A549 (cell line): ENCODE data around the gene HTRA1. TPM values are rescaled to one million over a fixed set of nuclear protein-coding genes. Genes with fewer than 3 reads are reported as not detected.

Experiments used
- ATAC-seq, 2 experiments: fragments of 200-7000 bp in 1 of 2; fragments of >200 bp in 1 of 2; cut with Nextera tagmentation in 1 of 2; cut with Tn5 transposase in 1 of 2; 3 replicates each; pipeline versions ENCODE4 v1.8.0 to v1.9.1; 2018 to 2020; ENCODE audit warnings: mild to moderate bottlenecking in 1 of 2, moderate library complexity in 1 of 2
- CTCF ChIA-PET: fragments of 300-600 bp; sonication (Branson Sonifier 250); formaldehyde crosslinking; extraction: SDS; loops from one replicate; lab custom pipeline; 2021; ENCODE audit warnings: antibody characterized with exemption, inconsistent platforms; lab: Yijun Ruan, JAX
- POLR2A ChIA-PET: fragments of 350-600 bp; formaldehyde crosslinking; extraction: SDS; loops from one replicate; lab custom pipeline; 2021; ENCODE audit warnings: antibody characterized with exemption, inconsistent platforms; lab: Yijun Ruan, JAX
- DNase-seq, 2 experiments: peaks; one replicate each; pipeline versions ENCODE4 v3.0.0 to v3.0.0-alpha.2; 2011 to 2016; ENCODE audit warnings: low read depth in 1 of 2, low spot score in 1 of 2
- FAIRE-seq: peaks from 2 replicates; lab custom pipeline; 2011; peaks lifted over from hg19 to GRCh38; lab: Jason Lieb, UNC
- H3K27ac ChIP-seq, 2 experiments: fragments of >200 bp; sonication (Bioruptor Twin); formaldehyde crosslinking; 3 replicates each; pipeline ENCODE4 v1.5.1; 2016 to 2017
- H3K4me1 ChIP-seq: fragments of >200 bp; sonication (Bioruptor Twin); formaldehyde crosslinking; 3 replicates; pipeline ENCODE4 v1.6.1; 2016
- H3K4me2 ChIP-seq: fragments of >200 bp; sonication (Bioruptor Twin); formaldehyde crosslinking; 3 replicates; pipeline ENCODE4 v1.6.1; 2016
- H3K4me3 ChIP-seq: fragments of >200 bp; sonication (Bioruptor Twin); formaldehyde crosslinking; 3 replicates; pipeline ENCODE4 v1.5.1; 2016
- H3K9me3 ChIP-seq: fragments of >200 bp; sonication (Bioruptor Twin); formaldehyde crosslinking; 3 replicates; pipeline ENCODE4 v1.6.1; 2016
- BCL3 ChIP-seq: fragments of >200 bp; sonication (Bioruptor Twin); formaldehyde crosslinking; IDR thresholded peaks from 3 replicates; pipeline ENCODE4 v1.6.1; 2016
- BHLHE40 ChIP-seq: IDR thresholded peaks from 2 replicates; pipeline ENCODE4 v1.6.1; 2012; ENCODE audit warnings: low read depth, low read length, inconsistent platforms
- CEBPB ChIP-seq, 2 experiments: fragments of >200 bp in 1 of 2; sonication (Bioruptor Twin) in 1 of 2; formaldehyde crosslinking in 1 of 2; IDR thresholded peaks; 2 replicates each; pipeline ENCODE4 v1.6.1; 2012 to 2016
- CHD4 ChIP-seq: fragments of 200-600 bp; sonication (generic); IDR thresholded peaks from 2 replicates; pipeline ENCODE4 v1.6.1; 2016; ENCODE audit warnings: antibody characterized with exemption, mild to moderate bottlenecking, borderline replicate concordance
- ELK1 ChIP-seq: fragments of 150-350 bp; IDR thresholded peaks from 2 replicates; pipeline ENCODE4 v1.6.1; 2014; ENCODE audit warnings: low read depth, mild to moderate bottlenecking, low read length
- EP300 ChIP-seq, 2 experiments: fragments of >200 bp; sonication (Bioruptor Twin); formaldehyde crosslinking; IDR thresholded peaks; 2 replicates in 1 of 2; 3 replicates in 1 of 2; pipeline ENCODE4 v1.6.1; 2016 to 2017
- ESRRA ChIP-seq: fragments of 150-350 bp; IDR thresholded peaks from 2 replicates; pipeline ENCODE4 v1.6.1; 2014; ENCODE audit warnings: mild to moderate bottlenecking, low read length, borderline replicate concordance
- FOSL2 ChIP-seq, 2 experiments: fragments of 450-650 bp in 1 of 2; fragments of >200 bp in 1 of 2; sonication (Bioruptor Twin) in 1 of 2; formaldehyde crosslinking; IDR thresholded peaks; 2 replicates each; pipeline versions ENCODE4 v1.5.0 to v1.6.1; 2016 to 2020; ENCODE audit warnings: mild to moderate bottlenecking in 1 of 2, moderate library complexity in 1 of 2
- GATA3 ChIP-seq: IDR thresholded peaks from 2 replicates; pipeline ENCODE4 v1.6.1; 2012; ENCODE audit warnings: borderline replicate concordance
- HOXA7 ChIP-seq: fragments of 250-450 bp; sonication (Bioruptor Pico); IDR thresholded peaks from 2 replicates; pipeline ENCODE4 v1.5.0; 2020; ENCODE audit warnings: mild to moderate bottlenecking, moderate library complexity
- HOXB13 ChIP-seq: fragments of 250-450 bp; sonication (Bioruptor Pico); IDR thresholded peaks from 2 replicates; pipeline ENCODE4 v1.5.0; 2020; ENCODE audit warnings: low read depth, mild to moderate bottlenecking, moderate library complexity
- MYC ChIP-seq: IDR thresholded peaks from 2 replicates; pipeline ENCODE4 v1.6.1; 2012; ENCODE audit warnings: mild to moderate bottlenecking, inconsistent platforms, low read length, improper control_type of control experiment, borderline replicate concordance
- NPAS2 ChIP-seq: fragments of 250-450 bp; sonication (Bioruptor Pico); IDR thresholded peaks from 2 replicates; pipeline ENCODE4 v1.8.0; 2022; ENCODE audit warnings: mild to moderate bottlenecking, moderate library complexity, borderline replicate concordance
- PHF8 ChIP-seq: fragments of 200-600 bp; sonication (generic); IDR thresholded peaks from 2 replicates; pipeline ENCODE4 v1.6.1; 2016; ENCODE audit warnings: low read depth, mild to moderate bottlenecking, antibody characterized with exemption, moderate library complexity, borderline replicate concordance
- RAD21 ChIP-seq, 2 experiments: fragments of >200 bp in 1 of 2; sonication (Bioruptor Twin) in 1 of 2; formaldehyde crosslinking in 1 of 2; IDR thresholded peaks in 1 of 2; conservative IDR thresholded peaks in 1 of 2; 2 replicates in 1 of 2; 3 replicates in 1 of 2; pipeline ENCODE4 v1.6.1; 2012 to 2018; ENCODE audit warnings: inconsistent platforms in 1 of 2
- RCOR1 ChIP-seq: fragments of 150-350 bp; IDR thresholded peaks from 2 replicates; pipeline ENCODE4 v1.6.1; 2014; ENCODE audit warnings: antibody characterized with exemption, low read length, low read depth
- RFX5 ChIP-seq: fragments of 450-650 bp; IDR thresholded peaks from 2 replicates; pipeline ENCODE4 v1.7.1; 2014; ENCODE audit warnings: antibody characterized with exemption, mild to moderate bottlenecking, moderate library complexity
- RNF2 ChIP-seq: fragments of 200-600 bp; sonication (generic); IDR thresholded peaks from 2 replicates; pipeline ENCODE4 v1.6.1; 2016; ENCODE audit warnings: low read depth, mild to moderate bottlenecking, antibody characterized with exemption, moderate library complexity, borderline replicate concordance
- TP53 ChIP-seq: fragments of 250-450 bp; sonication (Bioruptor Pico); IDR thresholded peaks from 2 replicates; pipeline ENCODE4 v1.5.0; 2021; ENCODE audit warnings: mild to moderate bottlenecking, moderate library complexity
- ZSCAN20 ChIP-seq: fragments of 250-450 bp; sonication (Bioruptor Pico); IDR thresholded peaks from 2 replicates; pipeline ENCODE4 v1.8.0; 2022; ENCODE audit warnings: mild to moderate bottlenecking, moderate library complexity
- WGBS: methylation state at CpG from one replicate; pipeline ENCODE4 v1.1.6; 2017; ENCODE audit errors: missing lambda C conversion rate; 5-methylcytosine and 5-hydroxymethylcytosine counted together
- polyA plus RNA-seq, 4 experiments: library from polyadenylated mRNA; depleted of rRNA in 3 of 4; stranded (reverse); fragments of >200 nt; fragmentation: RNase III in 1 of 4; extraction: RNeasy Plus Mini Kit Qiagen cat#74134 plus additional on column Dnase treatment in 1 of 4; gene quantifications; 2 replicates in 3 of 4; 3 replicates in 1 of 4; pipeline ENCODE4 v1.2.3, GENCODE V29; 2011 to 2017
- TF ChIP-seq, protein P1 (sequence below): IDR thresholded peaks from 2 replicates; pipeline ENCODE4 v1.6.1; 2012; ENCODE audit warnings: low read depth, borderline replicate concordance

Gene HTRA1
- polyA plus RNA-seq, 2 of the 4 experiments (the other 2 are of a cell fraction) = 50.7 to 65.6 TPM

- TF ChIP-seq TP53 (CRISPR knock-in tag) = no peak
- no peak for TF ChIP-seq FOSL2 (IDR thresholded peaks at IDR 0.05)
- TF ChIP-seq FOSL2 (CRISPR knock-in tag; IDR thresholded peaks at IDR 0.05) = no peak
- TF ChIP-seq HOXA7 (CRISPR knock-in tag) = no peak
- no peak for TF ChIP-seq PHF8
- no peak for TF ChIP-seq CHD4
- no peak for TF ChIP-seq RNF2
- no peak for TF ChIP-seq EP300 (IDR thresholded peaks at IDR 0.05)
- no peak for TF ChIP-seq ELK1
- no peak for TF ChIP-seq RFX5
- no peak for TF ChIP-seq CEBPB (IDR thresholded peaks at IDR 0.05)
- TF ChIP-seq NPAS2 (CRISPR knock-in tag) = no peak
- TF ChIP-seq BHLHE40 = no peak
- TF ChIP-seq BCL3 = no peak
- no peak for TF ChIP-seq MYC
- no peak for TF ChIP-seq ESRRA
- peaks cover 12% of the 10 kb centered on the region for H3K4me1 ChIP-seq
- no peak overlapping the region for H3K4me2 ChIP-seq
- DNase-seq = no peak
- CTCF ChIA-PET = interaction anchor here (1.2 to 1.5 kb wide), 2 partner anchors 9 to 59 kb away, joined by 4 to 10 read pairs; no protein-coding TSS in a partner anchor
- no peak for ATAC-seq
- no peaks in the 10 kb centered on the region for H3K9me3 ChIP-seq
- 79% methylated on average over 3 of the region's 3 CpGs for WGBS
- POLR2A ChIA-PET = no interaction called here
- no peak for FAIRE-seq
- no peak overlapping the region for H3K4me3 ChIP-seq
- no peak overlapping the region for H3K27ac ChIP-seq
These were observed 46.3 kb downstream of the HTRA1 start for GRCh38 chr10:122507616-122508015.

DNA sequence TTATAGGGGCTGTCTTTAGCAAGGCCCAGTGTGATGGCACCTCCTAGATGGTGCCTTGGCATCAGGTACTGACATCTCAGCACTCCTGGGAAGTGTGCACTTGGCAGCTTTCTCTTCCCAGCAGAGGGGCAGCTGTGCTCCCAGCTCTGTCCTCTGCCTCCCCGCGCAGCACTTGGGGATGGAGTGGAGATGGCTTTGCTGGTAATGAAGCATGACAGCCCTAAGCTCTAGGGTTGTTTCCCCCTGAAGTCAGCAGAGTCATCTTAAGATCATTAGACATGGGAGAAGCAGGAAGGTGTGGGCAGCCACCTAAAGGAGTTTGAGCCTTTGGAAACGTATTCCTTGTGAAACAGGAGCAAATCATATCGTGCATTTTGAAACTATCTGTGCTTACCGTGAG, 46.7 kb downstream of the HTRA1 start:
- POLR2A ChIA-PET = no interaction called here
- ATAC-seq = no peak
- Histone ChIP-seq H3K27ac (no peak overlapping the region), H3K4me2 (no peak overlapping the region), H3K9me3 (no peaks in the 10 kb centered on the region), H3K4me3 (no peak overlapping the region), H3K4me1 (peaks cover 12% of the 10 kb centered on the region)
- 84% methylated on average over 5 of the region's 5 CpGs for WGBS
- no peak for FAIRE-seq
- no peak for TF ChIP-seq RCOR1
- no peak for TF ChIP-seq ZSCAN20
- TF ChIP-seq CEBPB (IDR thresholded peaks at IDR 0.05) = no peak
- no peak for TF ChIP-seq GATA3
- TF ChIP-seq, protein P1, sequence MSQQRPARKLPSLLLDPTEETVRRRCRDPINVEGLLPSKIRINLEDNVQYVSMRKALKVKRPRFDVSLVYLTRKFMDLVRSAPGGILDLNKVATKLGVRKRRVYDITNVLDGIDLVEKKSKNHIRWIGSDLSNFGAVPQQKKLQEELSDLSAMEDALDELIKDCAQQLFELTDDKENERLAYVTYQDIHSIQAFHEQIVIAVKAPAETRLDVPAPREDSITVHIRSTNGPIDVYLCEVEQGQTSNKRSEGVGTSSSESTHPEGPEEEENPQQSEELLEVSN = no peak
- DNase-seq = no peak
- CTCF ChIA-PET = interaction anchor here (0.7 to 1.5 kb wide), 3 partner anchors 9 to 58 kb away, joined by 3 to 10 read pairs (median 4); no protein-coding TSS in a partner anchor

GRCh38 chr10:122509323-122509722, 48.0 kb downstream of the HTRA1 start:
- no peak for ATAC-seq
- no peak for DNase-seq
- 92% methylated on average over 11 of the region's 11 CpGs for WGBS
- no peaks in the 10 kb centered on the region for H3K9me3 ChIP-seq
- CTCF ChIA-PET = interaction anchor here (0.6 to 1.4 kb wide), 3 partner anchors 18 to 35 kb away, joined by 3 to 4 read pairs (median 3); no protein-coding TSS in a partner anchor
- H3K4me1 ChIP-seq = peaks cover 7% of the 10 kb centered on the region
- TF ChIP-seq, protein P1 = no peak
- TF ChIP-seq TP53 (CRISPR knock-in tag) = no peak
- no peak for TF ChIP-seq RAD21 (conservative IDR thresholded peaks at IDR 0.05 in 1 of 2, IDR thresholded peaks at IDR 0.05 in 1 of 2)
- TF ChIP-seq HOXB13 = no peak
- no peak for TF ChIP-seq RFX5
- TF ChIP-seq, all 56 proteins: peak for 0
- H3K4me3 ChIP-seq = no peak overlapping the region
- POLR2A ChIA-PET = no interaction called here
- no peak for FAIRE-seq
- H3K27ac ChIP-seq = no peak overlapping the region
- no peak overlapping the region for H3K4me2 ChIP-seq
